Measurements from ENCODE around the gene CTBP2.

CTBP2 gene

DNA sequence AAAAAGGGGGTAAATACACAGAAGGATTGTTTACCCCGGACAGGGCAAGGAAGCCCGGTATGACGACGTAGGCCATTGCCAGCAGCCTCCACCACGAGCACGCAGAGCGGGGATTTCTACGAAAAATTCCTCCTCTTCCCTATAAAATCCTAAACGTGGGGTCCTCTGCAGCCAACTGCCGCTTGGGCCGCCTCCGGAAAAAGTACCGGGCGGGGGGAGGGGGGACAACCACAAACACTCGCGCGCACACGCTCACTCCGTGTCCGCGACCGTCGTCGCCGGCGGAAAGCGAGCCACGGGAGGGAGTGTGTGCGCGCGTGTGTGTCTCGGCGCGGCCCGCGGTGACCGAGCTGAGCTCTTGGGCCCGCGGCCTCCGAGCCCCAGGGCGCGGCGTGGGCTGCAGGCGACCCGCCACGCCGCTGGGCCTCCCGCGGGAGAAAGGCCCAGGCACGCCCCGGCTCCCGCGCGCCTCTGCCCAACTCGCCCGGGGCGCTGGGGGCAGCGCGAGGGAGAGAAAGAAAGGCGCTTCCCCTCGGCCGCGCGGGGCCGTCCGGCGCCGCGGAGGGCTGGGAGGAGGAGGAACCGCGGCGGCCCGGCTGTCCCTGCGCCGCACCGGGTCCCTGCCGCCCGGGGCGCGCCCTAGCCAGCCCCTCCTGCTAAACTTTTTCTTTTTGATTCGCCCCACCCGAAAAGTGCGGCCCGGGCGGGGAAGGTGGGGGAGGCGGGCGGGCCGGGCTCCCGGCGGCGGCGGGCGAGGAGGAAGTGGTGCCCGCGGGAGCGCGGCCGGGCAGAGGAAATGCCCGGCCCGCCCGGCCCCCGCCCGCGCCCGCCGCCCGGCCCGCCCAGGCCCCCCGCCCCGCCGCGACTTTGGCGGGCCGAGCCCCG, 1.5 kb downstream of the CTBP2 start:
- Histone ChIP-seq H3K36me3 (ENCODE audit: low read length) (no peaks in the 10 kb centered on the region), H3K9ac (ENCODE audit: low read length) (peak overlapping the region; percentile 42; the same call in 1 of the 2 replicates), H2AFZ (ENCODE audit: low read depth, low read length, severe bottlenecking) (peak overlapping the region; percentile 54), H3K4me3 (ENCODE audit: insufficient read depth, low read length, poor library complexity, severe bottlenecking) (peak overlapping the region; percentile 57), H3K4me2 (ENCODE audit: low read depth, low read length, poor library complexity, severe bottlenecking) (peak overlapping the region; percentile 71), H3K79me2 (ENCODE audit: insufficient read depth, low read length) (no peaks in the 10 kb centered on the region), H4K20me1 (ENCODE audit: low read depth, low read length) (no peaks in the 10 kb centered on the region), H3K9me2 (replicated peaks; ENCODE audit: insufficient read depth, low read length) (no peaks in the 10 kb centered on the region), H3K27ac (ENCODE audit: low read depth, low read length) (no peak overlapping the region), H3F3A (ENCODE audit: insufficient read depth) (peaks cover 8% of the 10 kb centered on the region; the same call in 1 of the 2 replicates), H3K9me3 (ENCODE audit: insufficient read depth, low read length) (no peaks in the 10 kb centered on the region), H3K27me3 (ENCODE audit: low read length) (no peaks in the 10 kb centered on the region)
- TF ChIP-seq, protein P1, sequence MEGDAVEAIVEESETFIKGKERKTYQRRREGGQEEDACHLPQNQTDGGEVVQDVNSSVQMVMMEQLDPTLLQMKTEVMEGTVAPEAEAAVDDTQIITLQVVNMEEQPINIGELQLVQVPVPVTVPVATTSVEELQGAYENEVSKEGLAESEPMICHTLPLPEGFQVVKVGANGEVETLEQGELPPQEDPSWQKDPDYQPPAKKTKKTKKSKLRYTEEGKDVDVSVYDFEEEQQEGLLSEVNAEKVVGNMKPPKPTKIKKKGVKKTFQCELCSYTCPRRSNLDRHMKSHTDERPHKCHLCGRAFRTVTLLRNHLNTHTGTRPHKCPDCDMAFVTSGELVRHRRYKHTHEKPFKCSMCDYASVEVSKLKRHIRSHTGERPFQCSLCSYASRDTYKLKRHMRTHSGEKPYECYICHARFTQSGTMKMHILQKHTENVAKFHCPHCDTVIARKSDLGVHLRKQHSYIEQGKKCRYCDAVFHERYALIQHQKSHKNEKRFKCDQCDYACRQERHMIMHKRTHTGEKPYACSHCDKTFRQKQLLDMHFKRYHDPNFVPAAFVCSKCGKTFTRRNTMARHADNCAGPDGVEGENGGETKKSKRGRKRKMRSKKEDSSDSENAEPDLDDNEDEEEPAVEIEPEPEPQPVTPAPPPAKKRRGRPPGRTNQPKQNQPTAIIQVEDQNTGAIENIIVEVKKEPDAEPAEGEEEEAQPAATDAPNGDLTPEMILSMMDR (IDR thresholded peaks at IDR 0.05; ENCODE audit: insufficient read depth, low read length, poor library complexity, severe bottlenecking), result no peak
- no peak for TF ChIP-seq EZH2phosphoT487 (conservative IDR thresholded peaks at IDR 0.05; ENCODE audit: low read length)

DNA sequence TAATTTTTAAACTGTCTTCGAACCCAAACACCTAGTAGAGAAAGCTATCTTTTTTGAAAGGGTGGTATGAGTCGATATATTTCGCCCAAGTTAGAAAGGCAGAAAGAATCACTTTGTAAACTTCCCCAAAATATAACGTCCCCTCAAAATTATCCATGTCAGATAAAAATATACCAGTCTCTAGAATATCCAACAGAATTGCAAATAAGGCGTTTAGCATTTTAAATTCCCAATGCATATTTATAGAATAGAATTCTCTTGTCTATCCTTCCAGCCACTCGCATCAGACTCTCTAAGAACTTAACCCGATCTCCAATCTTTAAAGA, 2.1 kb downstream of the CTBP2 start:
- Histone ChIP-seq H3F3A (ENCODE audit: insufficient read depth) (peaks cover 8% of the 10 kb centered on the region; the same call in 1 of the 2 replicates), H3K27me3 (ENCODE audit: low read length) (no peaks in the 10 kb centered on the region), H3K36me3 (ENCODE audit: low read length) (no peaks in the 10 kb centered on the region), H3K9me2 (replicated peaks; ENCODE audit: insufficient read depth, low read length) (no peaks in the 10 kb centered on the region), H2AFZ (ENCODE audit: low read depth, low read length, severe bottlenecking) (no peak overlapping the region), H3K79me2 (ENCODE audit: insufficient read depth, low read length) (no peaks in the 10 kb centered on the region), H3K4me2 (ENCODE audit: low read depth, low read length, poor library complexity, severe bottlenecking) (peak overlapping the region; percentile 41), H3K27ac (ENCODE audit: low read depth, low read length) (no peak overlapping the region), H4K20me1 (ENCODE audit: low read depth, low read length) (no peaks in the 10 kb centered on the region), H3K9me3 (ENCODE audit: insufficient read depth, low read length) (no peaks in the 10 kb centered on the region), H3K4me3 (ENCODE audit: insufficient read depth, low read length, poor library complexity, severe bottlenecking) (no peak overlapping the region), H3K9ac (ENCODE audit: low read length) (no peak overlapping the region)
- TF ChIP-seq, protein P1 (IDR thresholded peaks at IDR 0.05; ENCODE audit: insufficient read depth, low read length, poor library complexity, severe bottlenecking), result no peak
- no peak for TF ChIP-seq EZH2phosphoT487 (conservative IDR thresholded peaks at IDR 0.05; ENCODE audit: low read length)

DNA sequence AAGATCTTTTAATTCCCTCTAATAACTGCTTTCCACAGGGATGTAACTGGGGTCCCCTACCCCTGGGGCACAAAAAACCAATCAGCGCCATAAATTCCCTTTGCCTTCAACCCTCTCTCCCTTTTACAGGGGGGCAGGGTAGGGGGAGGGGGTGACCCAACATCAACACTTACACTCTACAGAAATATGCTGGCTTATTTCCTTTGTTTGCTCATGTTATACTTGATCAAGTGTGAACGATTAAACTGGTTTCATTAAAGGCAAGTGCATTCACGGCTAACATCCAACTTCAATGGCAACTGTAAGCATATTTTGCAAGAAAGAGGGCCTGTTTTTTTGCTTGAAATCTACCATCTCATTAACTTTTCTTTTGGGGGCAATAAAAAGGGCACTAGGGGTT, 2.9 kb downstream of the CTBP2 start:
- H3K79me2 ChIP-seq (ENCODE audit: insufficient read depth, low read length), result no peaks in the 10 kb centered on the region
- no peaks in the 10 kb centered on the region for H3K9me3 ChIP-seq (ENCODE audit: insufficient read depth, low read length)
- TF ChIP-seq EZH2phosphoT487 (conservative IDR thresholded peaks at IDR 0.05; ENCODE audit: low read length), result no peak
- TF ChIP-seq, protein P1 (IDR thresholded peaks at IDR 0.05; ENCODE audit: insufficient read depth, low read length, poor library complexity, severe bottlenecking), result no peak
- no peaks in the 10 kb centered on the region for H3K27me3 ChIP-seq (ENCODE audit: low read length)
- H3K4me3 ChIP-seq (ENCODE audit: insufficient read depth, low read length, poor library complexity, severe bottlenecking), result no peak overlapping the region
- no peaks in the 10 kb centered on the region for H3K9me2 ChIP-seq (replicated peaks; ENCODE audit: insufficient read depth, low read length)
- H3F3A ChIP-seq (ENCODE audit: insufficient read depth), result peaks cover 8% of the 10 kb centered on the region; the same call in 1 of the 2 replicates
- H3K36me3 ChIP-seq (ENCODE audit: low read length), result no peaks in the 10 kb centered on the region
- H3K27ac ChIP-seq (ENCODE audit: low read depth, low read length), result no peak overlapping the region
- no peaks in the 10 kb centered on the region for H4K20me1 ChIP-seq (ENCODE audit: low read depth, low read length)
- no peak overlapping the region for H2AFZ ChIP-seq (ENCODE audit: low read depth, low read length, severe bottlenecking)
- no peak overlapping the region for H3K4me2 ChIP-seq (ENCODE audit: low read depth, low read length, poor library complexity, severe bottlenecking)
- H3K9ac ChIP-seq (ENCODE audit: low read length), result no peak overlapping the region
